PFSK-1 (cell line): ENCODE measurements around the gene CHCT1.

Experiments used
- FOXP2 ChIP-seq: optimal IDR thresholded peaks from 2 replicates; pipeline ENCODE3; 2011; ENCODE audit warnings: borderline replicate concordance, control low read depth, inconsistent platforms; ENCODE audit not compliant: insufficient read depth; ENCODE audit errors: extremely low read length, extremely low read depth
- POLR2AphosphoS5 ChIP-seq: IDR thresholded peaks from 2 replicates; pipeline ENCODE4 v1.6.1; 2012; ENCODE audit warnings: low read depth, mild to moderate bottlenecking, control low read depth, low read length, moderate library complexity
- REST ChIP-seq, 2 experiments: IDR thresholded peaks; 2 replicates each; pipeline versions ENCODE4 v1.6.1 to v1.8.0; 2011 to 2012; ENCODE audit warnings: low read depth in 2 of 2, low read length in 2 of 2, control low read depth in 1 of 2, inconsistent platforms in 1 of 2, mild to moderate bottlenecking in 1 of 2, moderate library complexity in 1 of 2; ENCODE audit not compliant: insufficient read depth in 1 of 2
- SIN3A ChIP-seq: IDR thresholded peaks from 2 replicates; pipeline ENCODE4 v1.6.1; 2012; ENCODE audit warnings: mild to moderate bottlenecking, low read length, moderate library complexity, borderline replicate concordance; ENCODE audit not compliant: insufficient read depth
- TAF1 ChIP-seq: IDR thresholded peaks from 2 replicates; pipeline ENCODE4 v1.6.1; 2012; ENCODE audit warnings: low read length, control low read depth, borderline replicate concordance; ENCODE audit not compliant: insufficient read depth

CHCT1 gene

GRCh38 chr17:60435244-60436167 is 13.2 kb downstream of the CHCT1 start:
- TF ChIP-seq FOXP2, result no peak
- no peak for TF ChIP-seq SIN3A
- TF ChIP-seq POLR2AphosphoS5, result no peak
- TF ChIP-seq TAF1, result no peak
- no peak for TF ChIP-seq REST (IDR thresholded peaks at IDR 0.05; ENCODE audit: insufficient read depth in 1 of 2, low read depth in 2 of 2, low read length in 2 of 2)

DNA sequence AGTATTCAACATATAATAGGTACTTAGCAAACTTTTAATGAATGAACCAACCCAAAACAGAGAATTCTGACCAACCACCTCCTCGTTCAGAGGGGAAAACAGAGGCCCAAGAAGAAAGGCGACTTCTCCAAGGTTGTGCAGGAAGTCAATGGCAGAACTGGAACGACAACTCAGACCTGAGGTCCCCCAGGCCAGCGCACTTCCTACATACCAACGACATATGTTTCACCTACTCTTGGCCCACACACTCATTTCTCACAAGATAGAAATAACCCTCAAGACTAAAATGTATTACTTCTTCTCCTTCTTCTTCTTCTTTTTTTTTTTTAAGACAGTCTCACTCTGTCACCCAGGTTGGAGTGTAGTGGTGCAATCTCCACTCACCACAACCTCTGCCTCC is 14.4 kb downstream of the CHCT1 start:
- no peak for TF ChIP-seq POLR2AphosphoS5

DNA sequence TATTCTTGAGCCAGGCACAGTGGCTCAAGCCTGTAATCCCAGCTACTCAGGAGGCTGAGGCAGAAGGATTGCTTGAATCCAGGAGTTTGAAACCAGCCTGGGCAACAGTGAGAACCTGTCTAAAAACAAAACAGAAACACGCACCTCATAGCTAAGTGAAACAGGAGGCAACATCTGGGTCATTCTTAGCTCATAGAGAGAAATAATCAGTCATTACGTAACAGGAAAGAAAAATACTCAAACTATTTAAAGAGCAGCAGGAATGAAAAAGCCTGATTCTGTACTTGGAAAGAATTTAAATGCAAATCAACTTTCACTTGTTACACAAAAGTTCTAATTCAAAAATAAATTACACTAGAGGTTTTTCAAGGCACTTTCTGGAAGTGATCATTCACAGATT is 17.2 kb downstream of the CHCT1 start:
- TF ChIP-seq TAF1 (no peak), REST (IDR thresholded peaks at IDR 0.05; ENCODE audit: insufficient read depth in 1 of 2, low read depth in 2 of 2, low read length in 2 of 2) (no peak), FOXP2 (no peak), POLR2AphosphoS5 (no peak), SIN3A (no peak)

GRCh38 chr17:60442271-60443173 is 20.2 kb downstream of the CHCT1 start:
- no peak for TF ChIP-seq SIN3A
- no peak for TF ChIP-seq TAF1
- TF ChIP-seq REST (IDR thresholded peaks at IDR 0.05; ENCODE audit: insufficient read depth in 1 of 2, low read depth in 2 of 2, low read length in 2 of 2), result no peak
- TF ChIP-seq POLR2AphosphoS5, result no peak
- no peak for TF ChIP-seq FOXP2

DNA sequence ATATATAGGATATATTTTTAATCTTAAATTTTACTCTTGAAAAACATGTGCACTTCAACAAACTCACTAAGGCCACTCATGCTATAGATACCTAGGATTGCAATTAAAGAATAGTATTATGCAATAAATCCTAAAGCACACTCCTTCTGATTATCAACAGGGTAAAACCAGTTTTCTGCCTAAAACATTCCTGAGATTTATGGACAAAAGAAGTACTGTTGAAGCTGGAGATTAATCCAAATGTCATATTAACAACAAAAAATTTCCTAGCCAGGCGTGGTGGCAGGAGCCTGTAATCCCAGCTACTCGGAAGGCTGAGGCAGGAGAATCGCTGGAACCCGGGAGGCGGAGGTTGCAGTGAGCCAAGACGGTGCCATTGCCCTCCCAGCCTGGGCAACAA is 21.4 kb downstream of the CHCT1 start:
- TF ChIP-seq SIN3A (no peak), REST (IDR thresholded peaks at IDR 0.05; ENCODE audit: insufficient read depth in 1 of 2, low read depth in 2 of 2, low read length in 2 of 2) (no peak), FOXP2 (no peak), POLR2AphosphoS5 (no peak), TAF1 (no peak)
